HuH-7 (cell line): Measurements from ENCODE around the gene COL18A1.

Experiments
- DNase-seq: peaks from one replicate; pipeline ENCODE4 v3.0.0; 2011; ENCODE audit warnings: low spot score

Gene COL18A1

DNA sequence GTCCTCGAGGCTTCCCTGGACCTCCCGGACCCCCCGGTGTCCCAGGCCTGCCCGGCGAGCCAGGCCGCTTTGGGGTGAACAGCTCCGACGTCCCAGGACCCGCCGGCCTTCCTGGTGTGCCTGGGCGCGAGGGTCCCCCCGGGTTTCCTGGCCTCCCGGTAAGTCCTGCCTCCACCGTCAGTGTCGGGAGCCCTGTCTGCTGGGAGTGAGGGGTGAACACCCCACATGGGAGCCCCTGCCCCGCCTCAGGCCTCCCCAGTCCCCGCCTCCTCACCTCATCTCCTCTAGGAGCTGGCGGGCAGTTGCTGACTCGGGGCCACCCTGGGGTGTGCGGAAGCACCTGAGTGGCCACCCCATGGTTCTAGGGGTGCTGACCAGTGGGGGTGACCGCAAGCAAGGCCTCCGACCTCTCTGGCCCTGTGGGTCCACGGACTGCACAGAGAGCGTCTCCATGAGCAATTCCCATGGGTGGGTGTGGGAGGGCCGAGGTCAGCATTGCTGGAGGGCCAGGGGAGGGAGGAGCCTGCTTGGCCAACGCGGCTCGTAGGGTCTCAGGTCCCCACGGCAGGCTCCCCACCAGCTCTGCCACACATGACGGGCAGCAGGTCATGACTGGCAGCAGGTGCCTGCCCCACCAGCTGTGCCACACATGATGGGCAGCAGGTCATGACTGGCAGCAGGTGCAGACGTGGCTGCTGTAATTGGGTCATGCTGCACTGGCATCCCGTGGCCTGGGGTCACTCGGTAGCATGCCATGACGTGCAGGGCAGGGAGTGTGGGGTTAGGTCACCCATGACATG is 75.9 kb downstream of the COL18A1 start:
- DNase-seq, result no peak

DNA sequence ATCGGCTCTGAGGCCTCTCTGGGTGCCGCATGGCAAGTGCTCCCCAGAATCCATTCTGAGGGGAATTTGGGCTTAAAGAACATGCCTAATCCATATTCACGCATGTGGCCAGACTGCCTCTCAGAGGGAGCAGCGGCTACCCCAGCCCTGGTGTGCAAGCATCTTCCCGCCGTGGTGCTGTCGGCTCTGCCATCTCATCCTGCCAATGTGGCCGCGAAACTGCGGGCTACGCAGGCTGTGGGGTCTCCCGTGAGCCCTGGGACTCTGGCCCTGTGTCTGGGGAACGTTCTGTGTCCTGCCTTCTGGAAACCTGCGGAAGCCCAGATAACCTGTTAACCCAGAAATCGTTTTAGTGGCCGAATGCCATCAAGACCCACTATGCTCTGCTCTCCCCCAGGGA is 76.6 kb downstream of the COL18A1 start:
- no peak for DNase-seq

DNA sequence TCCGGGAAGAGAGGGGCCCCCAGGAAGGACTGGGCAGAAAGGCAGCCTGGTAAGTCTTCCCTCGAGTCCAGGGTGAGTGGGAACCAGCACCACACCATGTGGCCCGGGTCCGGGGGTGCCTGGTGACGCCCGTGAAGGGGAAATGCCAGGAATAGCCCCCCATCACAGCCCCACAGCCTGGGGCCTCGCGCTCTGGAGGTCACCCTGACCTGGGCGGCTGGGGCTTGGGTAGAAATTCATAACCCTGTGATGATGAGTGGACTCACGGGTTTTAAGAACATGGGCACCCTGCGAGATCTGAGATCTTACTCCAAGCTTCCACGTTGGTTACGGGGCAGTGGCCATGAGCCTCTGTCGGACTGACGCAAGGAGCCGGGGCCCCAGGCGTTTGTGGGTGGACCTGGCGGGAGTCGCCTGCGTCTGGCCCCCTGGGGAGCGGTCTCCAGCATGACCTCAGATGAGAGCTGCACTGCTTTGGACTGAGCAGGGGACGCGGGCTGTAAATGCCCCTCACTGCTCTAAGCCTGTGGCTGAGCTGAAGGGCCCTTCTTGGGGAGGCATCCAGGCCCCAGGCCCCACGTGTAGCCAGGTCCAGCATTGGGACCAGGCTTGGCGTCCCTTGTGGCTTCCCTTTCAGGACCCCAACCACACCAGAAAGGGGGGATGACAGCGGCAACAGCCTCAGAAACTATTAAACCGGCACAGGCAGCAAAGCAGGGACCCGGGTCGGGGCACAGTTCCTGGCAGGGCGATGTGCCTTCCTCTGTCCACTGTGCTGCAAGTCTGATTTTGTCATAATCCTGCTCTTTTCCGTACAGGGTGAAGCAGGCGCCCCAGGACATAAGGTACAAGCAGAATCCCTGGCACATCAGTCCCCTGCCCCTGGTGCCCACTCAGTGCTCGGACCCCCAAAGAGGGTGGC is 77.3 kb downstream of the COL18A1 start:
- DNase-seq, result no peak

DNA sequence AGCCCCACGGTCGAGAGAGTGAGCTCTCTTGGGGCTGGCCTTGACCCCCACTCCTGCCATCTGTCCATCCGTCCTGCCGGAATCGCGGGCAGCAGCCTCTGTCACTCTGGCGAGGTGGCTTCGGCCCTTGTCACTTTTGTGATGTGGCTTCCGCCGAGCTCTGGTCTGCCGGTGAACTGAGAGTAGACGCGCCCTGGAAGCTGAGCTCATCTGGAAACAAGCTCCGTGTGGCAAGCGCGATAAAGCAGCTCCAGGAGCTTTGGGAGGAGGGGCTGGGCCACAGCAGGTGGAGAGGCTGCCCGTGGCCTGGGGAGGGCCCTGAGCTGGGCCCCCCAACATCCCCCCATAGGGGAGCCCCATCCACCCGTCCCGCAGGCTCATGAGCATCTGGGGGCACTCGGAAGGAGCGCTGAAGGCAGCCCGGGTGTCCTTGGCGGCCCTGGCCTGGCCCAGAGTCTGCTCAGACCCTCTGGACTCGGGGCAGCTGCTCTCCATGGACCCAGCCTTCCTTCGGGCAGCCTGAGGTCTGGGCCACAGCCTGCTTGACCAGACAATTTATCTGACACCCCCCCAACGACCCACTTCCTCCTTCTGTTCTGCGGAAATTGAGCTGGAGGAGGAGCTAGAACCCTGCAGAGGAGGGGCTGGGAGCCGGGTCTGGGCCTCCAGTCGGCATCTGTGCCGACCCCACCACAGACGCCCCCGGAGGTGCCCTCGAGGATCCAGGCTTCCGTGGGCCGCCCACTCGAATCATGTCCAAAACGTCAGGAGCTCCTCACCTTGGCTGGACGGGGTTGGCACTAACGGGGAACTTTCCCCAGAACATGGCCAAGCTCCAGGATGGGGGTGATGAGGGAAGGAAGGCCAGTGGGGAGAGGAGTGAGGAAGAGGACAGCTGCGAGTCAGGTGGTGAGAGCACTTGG is 78.2 kb downstream of the COL18A1 start:
- no peak for DNase-seq

DNA sequence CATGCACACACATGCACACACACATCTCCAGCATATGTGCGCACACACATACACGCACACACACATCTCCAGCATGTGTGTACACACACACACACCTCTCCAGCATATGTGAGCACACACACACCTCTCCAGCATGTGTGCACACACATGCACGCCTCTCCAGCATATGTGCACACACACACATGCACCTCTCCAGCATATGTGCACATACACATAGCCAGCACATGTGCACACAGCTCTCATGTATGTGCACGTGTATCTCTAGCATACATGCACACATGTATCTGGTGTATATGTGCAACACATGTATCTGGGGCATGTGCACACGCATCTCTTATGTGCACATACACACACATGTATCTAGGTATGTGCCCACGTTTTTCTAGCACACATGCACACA is 79.4 kb downstream of the COL18A1 start:
- DNase-seq, result no peak

DNA sequence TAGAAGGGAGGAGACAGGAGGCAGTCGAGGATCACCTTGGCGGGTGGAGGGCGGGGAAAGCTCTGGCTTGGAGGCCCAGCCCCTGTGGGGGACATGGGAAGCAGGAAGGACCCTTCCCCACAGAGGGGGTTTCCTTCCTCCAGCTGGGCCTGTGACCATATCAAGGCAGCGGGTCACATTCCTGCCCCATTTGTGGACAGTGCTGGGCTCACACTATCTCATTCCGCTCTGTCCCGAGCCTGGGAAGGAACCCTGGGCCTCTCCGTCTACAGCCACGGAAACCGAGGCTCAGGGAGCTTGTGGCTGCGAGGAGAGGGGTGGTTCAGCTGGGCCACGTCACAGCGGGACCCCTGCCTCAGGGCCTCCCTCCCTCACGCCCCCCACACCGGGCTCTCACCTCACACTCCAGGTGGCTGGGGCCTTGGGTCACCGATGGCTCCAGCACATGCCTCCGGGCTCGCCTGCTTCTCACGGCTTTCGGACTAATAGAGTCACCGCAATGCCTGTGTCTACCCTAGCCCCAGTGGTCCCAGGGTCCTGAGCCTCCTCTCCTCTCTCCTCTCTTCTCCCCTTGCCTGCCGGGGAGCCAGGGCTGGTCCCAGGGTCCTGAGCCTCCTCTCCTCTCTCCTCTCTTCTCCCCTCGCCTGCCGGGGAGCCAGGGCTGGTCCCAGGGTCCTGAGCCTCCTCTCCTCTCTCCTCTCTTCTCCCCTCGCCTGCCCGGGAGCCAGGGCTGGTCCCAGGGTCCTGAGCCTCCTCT is 80.9 kb downstream of the COL18A1 start:
- DNase-seq, result no peak

DNA sequence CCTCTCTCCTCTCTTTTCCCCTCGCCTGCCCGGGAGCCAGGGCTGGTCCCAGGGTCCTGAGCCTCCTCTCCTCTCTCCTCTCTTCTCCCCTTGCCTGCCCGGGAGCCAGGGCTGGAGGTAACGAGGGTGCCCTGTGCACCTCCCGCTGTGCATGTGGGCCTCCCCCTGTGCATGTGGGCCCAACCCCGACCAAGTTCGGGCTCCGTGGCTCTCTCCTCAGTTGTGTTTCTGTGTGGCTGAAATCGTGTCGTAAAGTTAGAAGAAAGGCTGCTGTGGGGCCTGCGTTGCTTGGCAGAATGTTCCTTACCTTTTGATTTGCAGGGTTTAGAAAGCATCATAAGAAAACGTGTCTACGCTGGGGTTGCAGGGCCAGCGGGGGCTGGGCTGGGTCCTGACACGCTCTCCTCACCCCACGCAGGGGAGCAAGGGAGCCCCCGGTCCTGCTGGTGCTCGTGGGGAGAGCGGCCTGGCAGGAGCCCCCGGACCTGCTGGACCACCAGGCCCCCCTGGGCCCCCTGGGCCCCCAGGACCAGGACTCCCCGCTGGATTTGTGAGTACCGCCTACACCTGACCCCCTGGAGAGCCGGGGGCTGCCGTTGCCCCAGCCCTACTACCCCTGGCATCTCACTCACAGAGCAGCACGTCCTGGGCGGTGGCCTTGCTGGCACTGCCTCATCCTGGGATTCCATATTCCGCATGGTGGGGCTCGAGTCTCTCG is 81.6 kb downstream of the COL18A1 start:
- DNase-seq, result no peak

DNA sequence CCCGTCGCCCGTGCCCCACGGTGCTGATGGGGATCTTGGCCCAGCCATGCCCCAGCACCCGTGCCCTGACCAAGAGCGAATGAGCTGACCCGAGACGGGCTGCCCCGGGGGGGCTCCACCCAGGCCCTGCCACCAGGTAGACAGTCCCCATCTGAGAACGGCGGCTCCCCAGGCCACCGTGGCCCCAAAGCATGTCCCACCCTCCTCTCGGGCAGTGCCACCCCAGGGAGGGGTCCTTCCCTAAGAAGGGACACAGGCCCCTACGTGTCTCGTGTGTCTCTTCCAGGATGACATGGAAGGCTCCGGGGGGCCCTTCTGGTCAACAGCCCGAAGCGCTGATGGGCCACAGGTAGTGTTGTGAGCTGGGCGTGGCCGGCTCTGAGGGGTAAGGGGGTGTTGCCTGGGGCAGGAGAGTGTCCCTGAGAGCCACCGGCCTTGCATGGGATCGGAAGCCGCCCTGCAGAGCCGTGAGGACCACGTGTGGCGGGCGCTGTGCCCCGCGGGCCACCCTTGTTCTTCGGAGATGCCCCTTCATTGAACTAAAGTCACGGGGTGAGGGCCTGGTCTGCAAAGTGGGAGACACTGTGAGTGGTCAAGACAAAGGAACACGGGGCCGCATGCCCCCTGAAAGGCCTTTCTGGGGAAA is 82.3 kb downstream of the COL18A1 start:
- DNase-seq, result no peak

DNA sequence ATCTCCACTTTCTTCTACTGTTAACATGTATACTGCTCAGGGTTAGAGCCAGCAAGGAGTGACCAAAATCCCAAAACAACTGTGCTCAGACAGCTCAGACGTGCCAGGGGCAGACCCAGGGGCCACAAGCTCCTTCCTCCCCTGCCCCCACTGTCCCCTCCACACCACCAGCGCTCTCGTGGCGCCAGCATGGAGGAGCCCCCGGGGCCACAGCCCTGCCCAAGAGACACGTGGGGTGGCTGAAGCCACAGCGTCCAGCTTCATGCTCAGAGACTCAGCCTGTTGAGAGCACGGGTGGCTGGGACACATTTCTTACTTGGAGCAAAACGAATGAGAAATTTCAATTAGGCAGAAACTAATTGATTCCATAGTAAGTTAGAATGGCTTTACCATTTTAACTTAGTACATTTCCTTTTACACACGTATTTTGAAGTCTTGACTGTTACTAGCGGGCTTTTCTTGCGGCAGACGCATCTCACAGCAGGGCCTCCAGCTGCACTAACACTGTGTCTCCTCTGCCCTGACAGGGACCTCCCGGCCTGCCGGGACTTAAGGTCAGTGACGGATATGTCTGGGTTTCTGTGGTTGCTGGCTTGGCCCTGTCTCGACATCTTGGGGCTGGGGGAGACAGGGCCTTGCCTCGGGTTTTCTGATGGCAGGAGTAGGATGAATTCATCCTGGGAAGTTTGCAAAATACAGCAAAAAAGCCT is 83.1 kb downstream of the COL18A1 start:
- DNase-seq, result no peak

DNA sequence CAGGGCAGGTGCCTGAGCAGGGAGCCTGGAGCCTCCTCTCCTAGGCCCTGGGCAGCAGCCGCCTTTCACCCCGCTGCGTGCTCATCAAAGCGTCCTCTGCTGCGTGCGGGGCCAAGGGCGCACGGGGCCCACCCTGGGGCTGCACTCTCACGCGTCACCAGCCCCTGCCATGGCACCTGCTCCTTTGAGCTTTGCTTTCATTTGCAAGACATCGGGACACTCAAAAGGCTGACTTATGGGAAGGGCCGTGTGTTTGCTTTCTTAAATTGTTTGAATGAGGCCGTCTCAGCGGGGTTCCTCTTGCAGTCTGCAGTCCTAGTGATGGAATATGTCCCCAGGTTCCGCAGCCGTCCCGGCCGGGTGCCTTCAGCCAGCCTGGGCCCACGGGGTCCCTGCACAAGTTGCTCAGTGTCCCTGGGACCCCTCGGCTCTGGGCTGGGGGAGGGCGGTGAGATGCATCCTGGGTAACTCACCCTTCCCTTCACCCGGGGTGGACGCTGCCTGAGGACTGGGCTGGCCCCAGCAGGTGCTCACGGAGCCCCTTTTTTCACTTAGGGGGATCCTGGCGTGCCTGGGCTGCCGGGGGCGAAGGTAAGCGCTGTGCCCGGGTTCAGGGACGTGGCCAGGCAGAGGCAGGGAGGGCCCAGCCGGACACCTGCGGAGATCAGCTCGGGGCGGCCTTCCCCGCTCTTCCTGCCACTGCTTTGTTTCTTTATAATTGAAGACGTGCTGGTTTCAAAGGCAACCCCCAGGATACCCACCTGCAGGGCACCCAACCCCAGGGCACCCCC is 84.2 kb downstream of the COL18A1 start:
- no peak for DNase-seq

DNA sequence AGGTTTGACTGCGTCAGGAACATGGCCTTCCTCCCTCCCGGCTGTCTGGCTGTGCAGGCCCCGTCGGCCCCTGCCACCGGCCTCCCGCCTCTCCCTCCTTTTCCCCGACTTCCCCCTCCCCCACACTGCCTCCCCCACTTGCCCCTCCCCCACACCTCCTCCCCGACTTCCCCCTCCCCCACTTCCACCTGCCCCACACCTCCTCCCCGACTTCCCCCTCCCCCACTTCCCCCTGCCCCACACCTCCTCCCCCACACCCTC is 84.7 kb downstream of the COL18A1 start:
- no peak for DNase-seq

DNA sequence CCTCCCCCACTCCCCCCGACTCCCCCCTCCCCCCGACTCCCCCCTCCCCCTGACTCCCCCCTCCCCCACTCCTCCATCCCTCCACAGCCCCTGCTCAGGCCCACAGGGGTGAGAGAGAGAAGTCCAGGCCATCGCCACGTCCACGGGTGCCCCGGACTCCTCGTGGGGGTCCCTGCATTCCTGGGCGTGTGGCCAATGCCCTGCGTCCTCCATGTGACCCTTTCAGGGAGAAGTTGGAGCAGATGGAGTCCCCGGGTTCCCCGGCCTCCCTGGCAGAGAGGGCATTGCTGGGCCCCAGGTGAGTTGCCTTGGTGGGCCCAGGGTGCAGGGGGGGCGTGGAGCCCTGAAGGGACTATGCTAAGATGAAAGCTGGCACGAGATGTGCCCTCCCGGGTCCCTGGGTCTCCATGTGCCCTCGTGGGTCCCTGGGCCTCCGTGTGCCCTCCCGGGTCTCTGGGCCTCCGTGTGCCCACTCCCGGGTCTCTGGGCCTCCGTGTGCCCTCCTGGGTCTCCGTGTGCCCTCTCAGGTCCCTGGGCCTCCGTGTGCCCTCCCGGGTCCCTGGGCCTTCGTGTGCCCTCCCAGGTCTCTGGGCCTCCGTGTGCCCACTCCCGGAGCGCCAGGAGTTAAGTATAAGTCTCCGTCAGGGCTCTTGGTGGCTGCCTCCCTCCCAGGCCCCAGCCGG is 85.2 kb downstream of the COL18A1 start:
- DNase-seq, result no peak

DNA sequence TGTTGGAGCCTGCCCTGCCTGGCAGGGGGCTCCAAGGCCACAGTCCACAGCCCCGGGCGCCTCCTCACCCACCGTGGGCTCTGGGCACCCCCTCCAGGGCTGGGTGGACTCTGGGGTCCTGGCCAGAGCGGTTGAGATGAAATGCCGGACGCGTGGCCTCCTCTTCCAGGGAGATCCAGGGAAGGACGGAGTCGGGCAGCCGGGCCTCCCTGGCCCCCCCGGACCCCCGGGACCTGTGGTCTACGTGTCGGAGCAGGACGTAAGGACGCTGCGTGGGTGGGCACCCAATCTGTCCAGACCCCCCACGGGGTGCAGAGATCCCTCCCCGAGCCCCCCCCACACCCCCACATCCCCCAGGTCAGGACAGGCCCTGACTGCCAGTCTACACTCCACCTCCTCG is 86.1 kb downstream of the COL18A1 start:
- no peak for DNase-seq

DNA sequence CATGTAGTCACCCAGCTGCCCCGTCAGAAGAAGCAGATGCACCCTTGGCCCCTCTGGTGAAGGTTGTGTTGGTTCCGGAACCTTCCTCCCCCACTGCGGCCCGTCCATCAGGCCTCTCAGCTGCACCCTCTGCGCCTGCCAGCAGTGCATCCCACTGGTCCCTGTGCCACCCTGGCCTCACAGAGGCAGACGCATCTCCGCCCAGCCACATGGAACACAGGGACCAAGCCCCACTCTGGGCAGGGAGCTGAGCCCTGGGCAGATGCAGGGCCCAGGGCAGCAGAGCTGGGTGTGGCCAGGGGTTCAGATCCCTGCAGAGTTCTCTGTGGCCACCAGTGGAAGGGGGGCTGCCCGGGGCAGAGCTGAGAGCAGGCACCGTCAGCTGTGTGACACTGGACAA is 86.7 kb downstream of the COL18A1 start:
- DNase-seq, result no peak

DNA sequence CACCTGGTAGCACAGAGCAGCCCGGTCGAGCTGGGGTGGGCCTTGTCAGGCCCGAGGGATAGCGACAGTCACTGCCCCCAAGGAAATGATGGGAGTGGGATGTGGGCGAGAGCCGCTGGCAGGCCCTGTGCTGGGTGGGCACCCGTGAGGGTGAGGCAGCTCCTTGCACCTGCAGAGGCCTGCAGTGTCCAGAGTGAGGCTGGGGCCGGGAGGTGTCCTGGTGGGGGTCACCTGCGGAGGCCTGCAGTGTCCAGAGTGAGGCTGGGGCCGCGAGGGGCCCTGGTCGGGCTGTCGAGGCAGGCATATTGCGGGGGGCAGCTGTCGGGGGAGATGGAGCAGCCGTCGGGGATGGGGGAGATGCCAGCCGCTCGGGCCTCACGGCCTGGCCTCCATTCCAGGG is 87.8 kb downstream of the COL18A1 start:
- DNase-seq, result no peak

DNA sequence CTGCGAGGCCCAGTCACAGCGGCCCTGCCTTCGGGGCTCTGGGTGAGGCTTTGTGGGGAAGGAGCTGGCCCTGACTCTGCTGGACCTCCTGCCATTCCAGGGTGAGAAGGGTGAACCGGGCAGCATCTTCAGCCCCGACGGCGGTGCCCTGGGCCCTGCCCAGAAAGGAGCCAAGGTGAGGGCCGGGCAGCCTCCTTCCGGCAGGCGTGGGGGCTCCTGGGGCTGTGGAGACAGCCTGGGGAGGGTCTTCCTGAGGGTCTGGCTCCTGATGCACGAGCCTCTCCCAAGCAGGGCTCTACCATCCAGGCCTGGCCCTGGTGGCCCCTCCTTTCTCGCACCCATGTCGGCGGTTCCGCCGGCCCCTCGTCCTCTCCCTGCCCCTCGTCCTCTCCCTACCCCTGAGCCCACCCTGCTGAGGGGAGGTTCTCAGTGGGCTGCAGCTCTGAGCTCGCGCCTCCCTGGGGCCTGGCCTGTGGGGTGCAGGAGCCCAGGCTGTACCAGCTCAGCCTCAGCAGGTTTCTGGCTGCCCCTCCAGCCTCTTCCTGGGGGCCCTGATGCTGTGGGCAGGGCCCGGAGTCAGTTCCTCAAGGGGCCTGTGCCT is 88.5 kb downstream of the COL18A1 start:
- DNase-seq, result no peak

DNA sequence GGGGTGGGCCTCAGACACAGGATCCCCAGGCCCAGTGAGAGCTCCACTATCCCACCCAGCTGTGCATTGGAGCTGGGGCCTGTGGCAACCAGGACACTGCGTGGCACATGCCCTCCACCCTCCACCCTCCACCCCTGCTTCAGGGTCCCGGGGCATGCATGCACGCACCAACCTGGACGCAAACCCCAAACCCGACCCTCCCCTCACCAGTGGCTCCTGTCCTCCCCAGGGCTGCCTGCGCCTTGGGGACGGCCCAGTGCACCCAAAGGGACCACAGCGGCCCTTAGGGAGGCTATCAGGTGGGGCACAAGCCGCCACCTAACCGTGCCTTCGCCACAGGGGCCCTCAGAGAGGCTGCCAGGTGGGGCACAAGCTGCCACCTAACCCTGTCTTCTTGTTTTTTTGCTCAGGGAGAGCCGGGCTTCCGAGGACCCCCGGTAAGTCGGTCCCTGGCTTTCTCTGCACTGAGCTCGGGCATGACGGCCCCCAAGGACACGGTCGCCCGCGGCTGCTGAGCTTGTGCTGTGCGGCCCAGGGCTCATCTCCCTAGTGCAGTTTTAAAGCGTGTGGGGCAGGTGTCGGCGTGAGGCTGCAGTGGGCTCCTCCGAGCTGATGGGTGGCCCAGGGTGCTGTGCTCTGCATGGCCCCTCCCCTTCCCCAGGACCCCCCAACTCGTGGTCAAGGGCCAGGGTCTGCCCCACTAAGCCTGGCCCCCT is 89.3 kb downstream of the COL18A1 start:
- no peak for DNase-seq
